Stimulated activated CD4-positive, alpha-beta T cell treated with anti-CD3 and anti-CD28 coated beads, TNF-alpha, amount 100 ng/mL, for 48 hours (primary cell): ENCODE measurements around the gene DGCR2.
"Not testable (repeated sequence)": the region's sequence is repeated elsewhere in the genome, so short reads cannot be mapped to it uniquely, and the experiment has no call there.

ENCODE experiments used
- DNase-seq, 3 donors: peaks; one replicate each; pipeline ENCODE4 v3.0.0-alpha.2; 2020; ENCODE audit warnings: low read depth in 3 of 3

The DGCR2 gene

GRCh38 chr22:19060356-19061009 is 61.7 kb downstream of the DGCR2 start:
- DNase-seq, result no peak

DNA sequence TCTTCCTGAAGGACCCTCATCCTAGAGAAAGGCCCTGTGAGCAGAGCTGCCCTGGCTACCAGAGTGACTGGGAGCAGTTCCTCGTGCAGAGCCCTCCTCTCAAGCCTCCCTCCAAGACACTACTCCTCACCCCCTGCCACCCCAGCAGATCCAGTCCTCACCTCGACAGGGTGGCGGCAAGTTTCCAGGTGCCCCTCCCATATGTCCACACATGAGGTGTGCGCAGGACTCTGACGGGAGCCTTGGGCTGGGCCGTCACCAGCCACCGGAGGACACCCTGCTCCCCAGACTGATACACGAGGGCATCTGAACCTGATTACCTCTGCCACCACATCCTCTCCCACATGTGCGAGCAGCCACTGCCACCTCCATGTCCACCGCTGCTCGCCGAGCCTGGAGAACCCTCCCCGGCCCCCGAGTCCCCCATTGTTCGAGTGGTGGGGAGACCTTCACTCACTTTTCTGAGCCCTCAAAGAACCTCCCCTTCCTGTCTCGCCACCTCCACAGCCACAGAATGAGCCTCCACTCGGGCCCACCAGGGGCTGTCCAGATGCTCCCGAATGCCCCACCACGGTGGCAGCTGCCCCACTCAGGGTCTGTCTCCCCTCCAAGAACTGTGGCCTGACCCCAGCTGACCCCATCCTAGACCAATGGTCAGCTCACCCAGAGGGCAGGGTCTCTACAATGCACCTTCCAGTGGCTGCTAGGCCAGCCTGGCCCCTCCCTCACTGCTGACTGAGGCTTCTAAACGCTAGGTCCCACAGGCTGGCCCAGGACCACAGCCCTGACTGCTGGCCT is 62.5 kb downstream of the DGCR2 start:
- no peak for DNase-seq

- DNase-seq, result no peak
These were observed 63.3 kb downstream of the DGCR2 start for GRCh38 chr22:19058713-19059451.

- DNase-seq, result no peak
These were observed 64.2 kb downstream of the DGCR2 start for GRCh38 chr22:19057999-19058491.

DNA sequence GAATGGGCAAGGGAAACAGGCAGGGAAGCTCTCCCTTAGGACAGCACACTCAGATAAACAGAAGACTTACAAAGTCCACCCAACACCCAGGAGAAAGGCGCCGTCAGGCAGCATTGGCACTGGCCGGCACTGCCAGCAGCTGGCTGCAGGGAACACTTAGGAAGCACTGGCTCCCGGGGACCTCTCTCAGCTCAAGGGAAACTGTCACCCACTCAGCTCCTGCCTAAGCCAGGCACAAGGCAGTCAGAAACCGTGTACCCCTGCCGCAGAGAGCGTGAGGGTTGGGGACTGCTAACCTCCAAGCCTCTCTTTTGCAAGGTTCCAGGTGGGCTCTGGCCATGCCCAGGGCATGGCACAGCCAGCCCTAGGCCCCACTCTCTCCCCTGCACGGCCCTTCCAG is 64.7 kb downstream of the DGCR2 start:
- no peak for DNase-seq

- DNase-seq, result no peak
These were observed 65.2 kb downstream of the DGCR2 start for GRCh38 chr22:19056951-19057401.

- DNase-seq, result no peak
These were observed 66.4 kb downstream of the DGCR2 start for GRCh38 chr22:19055801-19056200.

GRCh38 chr22:19052941-19053541 is 69.2 kb downstream of the DGCR2 start:
- DNase-seq, result no peak

GRCh38 chr22:19051381-19052072 is 70.7 kb downstream of the DGCR2 start:
- DNase-seq, result no peak

- DNase-seq, result not testable (repeated sequence)
These were observed 71.4 kb downstream of the DGCR2 start for GRCh38 chr22:19050847-19051246.

- no peak for DNase-seq
These were observed 72.1 kb downstream of the DGCR2 start for GRCh38 chr22:19050117-19050516.

GRCh38 chr22:19048531-19048930 is 73.7 kb downstream of the DGCR2 start:
- DNase-seq, result no peak

- DNase-seq, result no peak
These were observed 74.2 kb downstream of the DGCR2 start for GRCh38 chr22:19047993-19048392.

DNA sequence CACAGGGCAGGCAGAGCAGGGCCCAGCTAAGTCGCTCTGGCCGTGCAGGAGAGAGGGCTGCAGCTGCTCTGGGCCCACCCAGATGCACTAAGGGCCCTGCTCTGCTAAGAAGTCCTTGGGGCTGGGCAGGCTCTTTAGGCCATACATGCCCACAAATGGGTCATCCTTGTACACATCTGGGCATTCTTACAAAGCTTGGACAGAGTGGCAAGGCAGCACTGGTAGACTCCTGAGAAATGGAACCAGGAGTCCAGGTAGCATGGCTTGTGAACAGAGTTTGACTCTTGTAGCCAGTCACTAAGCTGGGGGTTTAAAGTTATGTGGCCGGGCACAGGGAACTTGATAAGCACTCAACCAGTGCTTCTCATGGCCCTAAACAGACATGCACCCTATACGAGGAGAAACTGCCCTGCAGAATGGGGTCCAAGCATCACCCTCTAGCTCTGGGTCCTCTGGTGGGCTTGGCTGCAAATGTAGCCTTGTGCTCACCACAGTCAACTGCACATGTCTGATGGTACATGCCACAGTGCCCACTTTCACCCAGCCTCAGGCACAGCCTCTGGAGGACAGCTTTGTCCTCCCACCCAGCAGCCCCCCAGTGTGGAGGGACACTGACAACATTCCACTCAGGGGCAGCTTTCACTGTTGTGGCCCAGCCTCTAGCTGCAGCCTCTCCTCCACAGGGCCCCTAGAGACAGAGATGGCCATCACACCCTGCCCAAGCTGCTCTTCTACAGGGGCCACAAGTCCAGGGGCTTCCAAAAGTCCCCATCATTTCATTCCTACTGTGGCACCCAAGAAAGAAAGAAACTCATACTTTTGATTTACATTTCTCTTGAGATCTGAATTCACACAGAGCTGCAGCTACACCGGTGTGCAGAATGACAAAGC is 75.2 kb downstream of the DGCR2 start:
- DNase-seq, result no peak

- DNase-seq, result no peak
These were observed 75.9 kb downstream of the DGCR2 start for GRCh38 chr22:19046287-19046686.

DNA sequence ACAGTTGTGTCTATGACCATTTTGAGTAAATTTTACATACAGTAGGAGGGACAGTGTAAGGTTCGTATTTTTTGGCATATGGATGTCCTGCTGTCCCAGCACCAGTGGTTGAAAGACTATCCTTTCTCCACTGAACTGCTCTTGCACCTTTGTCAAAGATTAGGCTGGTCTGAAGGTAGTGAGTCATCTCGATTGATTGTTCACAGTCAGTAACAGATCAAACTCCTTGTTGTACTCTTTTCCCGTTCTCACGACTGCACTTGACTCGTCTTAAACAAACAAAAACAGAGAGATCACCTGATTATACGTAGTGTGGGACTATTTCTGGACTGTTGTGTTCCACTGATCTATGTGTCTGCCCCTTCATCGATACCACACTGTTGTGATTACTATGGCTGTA is 77.1 kb downstream of the DGCR2 start:
- DNase-seq, result no peak

- no peak for DNase-seq
These were observed 77.8 kb downstream of the DGCR2 start for GRCh38 chr22:19044381-19044780.

- no peak for DNase-seq
These were observed 78.8 kb downstream of the DGCR2 start for GRCh38 chr22:19043121-19044085.
